Right atrium auricular region (tissue), 2 donors: ENCODE data around the gene SNF8. TPM values are rescaled to one million over a fixed set of nuclear protein-coding genes. Genes with fewer than 3 reads are reported as not detected.
"Not testable (repeated sequence)": the region's sequence is repeated elsewhere in the genome, so short reads cannot be mapped to it uniquely, and the experiment has no call there.

Source experiments
- DNase-seq: peaks from one replicate; pipeline ENCODE4 v3.0.0-alpha.2; 2019; ENCODE audit warnings: low spot score
- H3K27ac ChIP-seq, 2 donors: fragments of 200-600 bp; sonication (generic); 1 replicate in 1 of 2; 2 replicates in 1 of 2; pipeline ENCODE4 v1.5.1; 2016 to 2019
- H3K27me3 ChIP-seq, 2 donors: fragments of 200-600 bp; sonication (generic); one replicate each; pipeline versions ENCODE4 v1.5.1 to v1.6.0; 2017 to 2019
- H3K36me3 ChIP-seq: fragments of 200-600 bp; sonication (generic); one replicate; pipeline ENCODE4 v1.5.1; 2016
- H3K4me1 ChIP-seq, 2 donors: fragments of 200-600 bp; sonication (generic); one replicate each; pipeline versions ENCODE4 v1.5.1 to v1.6.0; 2017 to 2019
- H3K4me3 ChIP-seq, 2 donors: fragments of 200-600 bp; sonication (generic); 1 replicate in 1 of 2; 2 replicates in 1 of 2; pipeline ENCODE4 v1.5.1; 2017 to 2019; ENCODE audit warnings: mild to moderate bottlenecking in 1 of 2, moderate library complexity in 1 of 2
- H3K9me3 ChIP-seq, 2 donors: fragments of 200-600 bp; sonication (generic); one replicate each; pipeline ENCODE4 v1.5.1; 2019
- total RNA-seq, 2 donors: library from RNA; depleted of rRNA; stranded (reverse); fragments of >200 nt; gene quantifications; one replicate each; pipeline ENCODE4 v1.1.0, GENCODE V29; 2016
- TF ChIP-seq, protein P1 (sequence below), 2 donors: fragments of 200-600 bp; sonication (generic); IDR thresholded peaks; one replicate each; pipeline ENCODE4 v1.5.1; 2019; ENCODE audit warnings: antibody characterized with exemption in 2 of 2

Gene SNF8
- total RNA-seq, 2 donors from 2014 or later = 67.2 to 91.6 TPM

DNA sequence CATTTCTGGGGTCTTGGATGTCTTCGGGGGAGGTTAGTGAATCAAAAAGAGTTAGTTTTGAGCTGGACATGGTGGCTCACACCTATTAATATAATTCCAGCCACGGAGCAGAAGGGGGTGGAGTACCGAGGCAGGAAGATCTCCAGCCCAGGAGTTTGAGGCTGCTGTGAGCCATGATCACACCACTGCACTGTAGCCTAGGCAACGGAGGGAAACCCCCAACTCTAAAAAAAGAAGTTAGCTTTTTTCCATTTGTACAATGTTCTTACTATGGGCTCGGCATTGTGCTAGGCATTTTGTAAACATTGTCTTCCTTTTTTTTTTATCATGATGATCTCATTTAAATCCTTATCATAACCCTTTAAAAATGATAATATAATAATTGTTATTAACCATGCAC, 8.3 kb upstream of the SNF8 start:
- no peaks in the 10 kb centered on the region for H3K9me3 ChIP-seq
- no peaks in the 10 kb centered on the region for H3K27me3 ChIP-seq
- H3K36me3 ChIP-seq = no peaks in the 10 kb centered on the region
- H3K27ac ChIP-seq = no peak overlapping the region
- TF ChIP-seq, protein P1, sequence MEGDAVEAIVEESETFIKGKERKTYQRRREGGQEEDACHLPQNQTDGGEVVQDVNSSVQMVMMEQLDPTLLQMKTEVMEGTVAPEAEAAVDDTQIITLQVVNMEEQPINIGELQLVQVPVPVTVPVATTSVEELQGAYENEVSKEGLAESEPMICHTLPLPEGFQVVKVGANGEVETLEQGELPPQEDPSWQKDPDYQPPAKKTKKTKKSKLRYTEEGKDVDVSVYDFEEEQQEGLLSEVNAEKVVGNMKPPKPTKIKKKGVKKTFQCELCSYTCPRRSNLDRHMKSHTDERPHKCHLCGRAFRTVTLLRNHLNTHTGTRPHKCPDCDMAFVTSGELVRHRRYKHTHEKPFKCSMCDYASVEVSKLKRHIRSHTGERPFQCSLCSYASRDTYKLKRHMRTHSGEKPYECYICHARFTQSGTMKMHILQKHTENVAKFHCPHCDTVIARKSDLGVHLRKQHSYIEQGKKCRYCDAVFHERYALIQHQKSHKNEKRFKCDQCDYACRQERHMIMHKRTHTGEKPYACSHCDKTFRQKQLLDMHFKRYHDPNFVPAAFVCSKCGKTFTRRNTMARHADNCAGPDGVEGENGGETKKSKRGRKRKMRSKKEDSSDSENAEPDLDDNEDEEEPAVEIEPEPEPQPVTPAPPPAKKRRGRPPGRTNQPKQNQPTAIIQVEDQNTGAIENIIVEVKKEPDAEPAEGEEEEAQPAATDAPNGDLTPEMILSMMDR (IDR thresholded peaks at IDR 0.05) = no peak
- no peaks in the 10 kb centered on the region for H3K4me1 ChIP-seq
- H3K4me3 ChIP-seq = no peak overlapping the region
- DNase-seq = no peak

DNA sequence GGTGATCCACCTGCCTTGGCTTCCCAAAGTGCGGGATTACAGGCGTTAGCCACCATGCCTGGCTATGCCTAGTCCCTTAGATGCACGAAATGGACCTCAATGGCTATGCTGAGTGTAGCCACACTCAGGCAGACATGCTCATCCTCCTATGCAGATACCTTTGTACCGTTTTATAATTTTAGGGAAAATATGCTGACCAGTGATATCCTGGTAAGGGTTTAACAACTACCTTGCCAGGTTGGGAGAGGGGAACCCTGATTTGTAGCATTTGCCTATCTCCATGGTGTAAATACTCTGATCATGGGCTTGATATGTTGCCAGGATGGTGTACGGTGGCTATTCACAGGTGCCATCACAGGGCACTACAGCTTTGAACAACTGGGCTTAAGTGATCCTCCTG, 6.9 kb upstream of the SNF8 start:
- H3K36me3 ChIP-seq = no peaks in the 10 kb centered on the region
- H3K4me1 ChIP-seq = no peaks in the 10 kb centered on the region
- H3K9me3 ChIP-seq = no peaks in the 10 kb centered on the region
- H3K4me3 ChIP-seq = no peak overlapping the region
- no peaks in the 10 kb centered on the region for H3K27me3 ChIP-seq
- no peak for DNase-seq
- TF ChIP-seq, protein P1 (IDR thresholded peaks at IDR 0.05) = no peak
- H3K27ac ChIP-seq = no peak overlapping the region

DNA sequence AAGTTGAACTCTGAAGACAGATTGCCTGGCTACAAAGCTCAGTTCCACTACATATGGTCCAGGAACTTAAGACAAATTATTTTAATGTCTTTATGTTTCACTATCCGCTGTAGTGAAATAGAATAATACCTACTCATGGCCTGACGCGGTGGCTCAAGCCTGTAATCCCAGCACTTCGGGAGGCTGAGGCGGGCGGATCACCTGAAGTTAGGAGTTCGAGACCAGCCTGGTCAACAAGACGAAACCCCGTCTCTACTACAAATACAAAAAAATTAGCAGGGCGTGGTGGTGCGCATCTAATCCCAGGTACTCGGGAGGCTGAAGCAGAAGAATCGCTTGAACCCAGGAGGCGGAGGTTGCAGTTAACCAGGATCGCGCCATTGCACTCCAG, 614 bp upstream of the SNF8 start:
- not testable (repeated sequence) for H3K9me3 ChIP-seq, H3K36me3 ChIP-seq, DNase-seq, H3K27me3 ChIP-seq
- peak overlapping the region; percentile 60 to 78 for H3K4me3 ChIP-seq
- H3K4me1 ChIP-seq = peaks cover 0 to 13% of the 10 kb centered on the region in 2 donors
- H3K27ac ChIP-seq = peak overlapping the region; percentile 80 to 84

GRCh38 chr17:48933035-48933434, 11.6 kb downstream of the SNF8 start:
- H3K9me3 ChIP-seq = no peaks in the 10 kb centered on the region
- TF ChIP-seq, protein P1 (IDR thresholded peaks at IDR 0.05) = no peak
- H3K4me3 ChIP-seq = no peak overlapping the region
- H3K4me1 ChIP-seq = peaks cover 0 to 7% of the 10 kb centered on the region in 2 donors
- peaks cover 92% of the 10 kb centered on the region for H3K36me3 ChIP-seq
- H3K27ac ChIP-seq = no peak overlapping the region
- no peaks in the 10 kb centered on the region for H3K27me3 ChIP-seq
- no peak for DNase-seq

GRCh38 chr17:48930435-48930873, 14.2 kb downstream of the SNF8 start:
- H3K4me3 ChIP-seq = no peak overlapping the region
- H3K9me3 ChIP-seq = no peaks in the 10 kb centered on the region
- no peak overlapping the region for H3K27ac ChIP-seq
- H3K36me3 ChIP-seq = peaks cover 88% of the 10 kb centered on the region
- peaks cover 0 to 7% of the 10 kb centered on the region in 2 donors for H3K4me1 ChIP-seq
- H3K27me3 ChIP-seq = no peaks in the 10 kb centered on the region
- TF ChIP-seq, protein P1 (IDR thresholded peaks at IDR 0.05) = no peak
- DNase-seq = no peak

GRCh38 chr17:48929812-48930165, 14.9 kb downstream of the SNF8 start:
- no peak overlapping the region for H3K4me3 ChIP-seq
- H3K4me1 ChIP-seq = peaks cover 0 to 7% of the 10 kb centered on the region in 2 donors
- no peak overlapping the region for H3K27ac ChIP-seq
- no peaks in the 10 kb centered on the region for H3K9me3 ChIP-seq
- H3K36me3 ChIP-seq = peaks cover 91% of the 10 kb centered on the region
- H3K27me3 ChIP-seq = no peaks in the 10 kb centered on the region
- DNase-seq = no peak
- TF ChIP-seq, protein P1 (IDR thresholded peaks at IDR 0.05) = no peak
